DOHH2 (cell line): ENCODE measurements around the gene CNP.

ENCODE experiments used
- EZH2phosphoT487 ChIP-seq: fragments of 200-600 bp; sonication (generic); IDR thresholded peaks from 2 replicates; pipeline ENCODE4 v1.6.1; 2017; ENCODE audit warnings: borderline replicate concordance, mild to moderate bottlenecking, antibody characterized with exemption, low read length, moderate library complexity, mixed read lengths
- TF ChIP-seq, protein P1 (sequence below): fragments of 200-600 bp; sonication (generic); IDR thresholded peaks from one replicate; pipeline ENCODE4 v1.5.1; 2014; ENCODE audit warnings: antibody characterized with exemption, mild to moderate bottlenecking, low read depth, low read length; ENCODE audit not compliant: poor library complexity, severe bottlenecking

DNA sequence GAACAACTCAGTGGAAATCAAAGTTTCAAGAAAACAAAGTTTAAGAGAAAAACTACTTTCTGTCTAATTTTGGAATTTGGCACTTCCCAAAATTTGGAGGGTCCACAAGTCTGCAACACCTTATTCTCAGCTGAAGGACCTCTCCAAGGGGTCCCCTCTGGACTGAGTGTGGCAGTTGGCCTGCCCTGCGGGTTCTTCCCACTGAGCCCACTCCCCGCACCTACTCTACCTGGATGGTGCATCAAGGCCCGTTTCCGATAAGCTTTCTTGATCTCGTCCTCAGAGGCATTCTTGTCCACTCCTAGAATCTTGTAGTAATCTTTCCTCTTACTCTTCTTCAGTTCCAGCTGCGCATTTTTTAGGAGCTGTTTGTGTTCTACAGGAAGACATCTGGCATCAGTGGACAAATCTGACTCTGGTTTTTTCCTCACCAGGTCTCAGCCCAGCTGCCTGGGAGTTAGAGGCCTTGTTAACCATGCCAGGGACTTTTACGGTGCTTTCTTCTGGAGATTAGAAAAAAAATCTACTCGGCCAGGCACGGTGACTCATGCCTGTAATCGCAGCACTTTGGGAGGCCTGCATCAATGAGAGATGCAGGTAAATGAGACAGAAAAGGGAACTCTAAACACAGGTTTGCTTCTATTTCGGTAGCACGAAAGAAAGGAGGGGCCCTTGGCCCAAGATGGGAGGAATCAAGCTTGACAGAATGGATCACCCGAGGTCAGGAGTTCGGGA, 15.6 kb downstream of the CNP start:
- TF ChIP-seq, protein P1, sequence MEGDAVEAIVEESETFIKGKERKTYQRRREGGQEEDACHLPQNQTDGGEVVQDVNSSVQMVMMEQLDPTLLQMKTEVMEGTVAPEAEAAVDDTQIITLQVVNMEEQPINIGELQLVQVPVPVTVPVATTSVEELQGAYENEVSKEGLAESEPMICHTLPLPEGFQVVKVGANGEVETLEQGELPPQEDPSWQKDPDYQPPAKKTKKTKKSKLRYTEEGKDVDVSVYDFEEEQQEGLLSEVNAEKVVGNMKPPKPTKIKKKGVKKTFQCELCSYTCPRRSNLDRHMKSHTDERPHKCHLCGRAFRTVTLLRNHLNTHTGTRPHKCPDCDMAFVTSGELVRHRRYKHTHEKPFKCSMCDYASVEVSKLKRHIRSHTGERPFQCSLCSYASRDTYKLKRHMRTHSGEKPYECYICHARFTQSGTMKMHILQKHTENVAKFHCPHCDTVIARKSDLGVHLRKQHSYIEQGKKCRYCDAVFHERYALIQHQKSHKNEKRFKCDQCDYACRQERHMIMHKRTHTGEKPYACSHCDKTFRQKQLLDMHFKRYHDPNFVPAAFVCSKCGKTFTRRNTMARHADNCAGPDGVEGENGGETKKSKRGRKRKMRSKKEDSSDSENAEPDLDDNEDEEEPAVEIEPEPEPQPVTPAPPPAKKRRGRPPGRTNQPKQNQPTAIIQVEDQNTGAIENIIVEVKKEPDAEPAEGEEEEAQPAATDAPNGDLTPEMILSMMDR: no peak
- TF ChIP-seq EZH2phosphoT487: no peak
